Limb (tissue), 2 donors: ENCODE results near the gene BPTF.
"Not testable (repeated sequence)": the region's sequence is repeated elsewhere in the genome, so short reads cannot be mapped to it uniquely, and the experiment has no call there.

Experiments used
- DNase-seq, 2 donors: peaks; one replicate each; pipeline ENCODE4 v3.0.0-alpha.2; 2016; ENCODE audit errors: extremely low spot score in 2 of 2

Gene BPTF

DNA sequence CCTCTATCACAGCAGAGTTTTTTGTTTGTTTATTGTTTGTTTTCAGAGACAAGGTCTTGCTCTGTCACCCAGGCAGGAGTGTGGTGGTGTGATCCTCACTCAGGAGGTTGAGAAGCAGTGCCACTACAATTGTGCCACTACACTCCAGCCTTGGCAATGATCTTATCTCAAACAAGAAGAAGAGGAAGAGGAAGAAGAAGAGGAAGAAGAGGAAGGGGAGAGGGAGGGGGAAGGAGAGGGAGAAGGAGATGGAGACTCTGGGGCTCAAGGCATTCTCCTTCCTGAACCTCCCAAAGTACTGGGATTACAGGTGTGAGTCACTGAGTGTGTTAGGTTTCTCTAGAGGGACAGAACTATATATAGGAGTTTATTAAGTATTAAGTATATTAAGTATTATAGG, 188.1 kb downstream of the BPTF start:
- no peak for DNase-seq

DNA sequence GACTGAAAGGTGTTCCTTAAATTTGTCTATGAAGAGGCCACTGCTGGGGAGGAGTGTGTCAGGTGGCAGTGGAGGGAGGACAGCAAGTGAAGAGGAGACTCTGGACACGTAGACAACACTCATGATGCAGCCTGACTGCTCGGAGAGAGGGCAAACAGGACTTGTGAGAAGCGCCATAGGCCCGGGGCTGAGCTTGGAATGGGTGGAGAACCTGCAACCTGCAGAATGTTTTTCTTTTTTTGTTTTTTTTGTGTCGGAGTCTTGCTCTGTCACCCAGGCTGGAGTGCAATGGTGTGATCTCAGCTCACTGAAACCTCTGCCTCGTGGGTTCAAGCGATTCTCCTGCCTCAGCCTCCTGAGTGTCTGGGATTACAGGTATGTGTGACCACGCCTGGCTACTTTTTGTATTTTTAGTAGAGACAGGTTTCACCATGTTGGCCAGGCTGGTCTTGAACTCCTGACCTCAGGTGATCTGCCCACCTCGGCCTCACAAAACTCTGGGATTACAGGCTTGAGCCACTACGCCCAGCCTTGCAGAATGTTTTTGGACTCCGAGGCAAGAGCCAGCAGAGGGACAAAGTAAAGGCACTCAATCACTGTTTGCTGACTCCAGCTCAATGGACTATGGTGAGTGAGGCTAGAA, 189.9 kb downstream of the BPTF start:
- DNase-seq, result no peak

- no peak for DNase-seq
Measured at GRCh38 chr17:68016838-68017237, 191.5 kb downstream of the BPTF start.

DNA sequence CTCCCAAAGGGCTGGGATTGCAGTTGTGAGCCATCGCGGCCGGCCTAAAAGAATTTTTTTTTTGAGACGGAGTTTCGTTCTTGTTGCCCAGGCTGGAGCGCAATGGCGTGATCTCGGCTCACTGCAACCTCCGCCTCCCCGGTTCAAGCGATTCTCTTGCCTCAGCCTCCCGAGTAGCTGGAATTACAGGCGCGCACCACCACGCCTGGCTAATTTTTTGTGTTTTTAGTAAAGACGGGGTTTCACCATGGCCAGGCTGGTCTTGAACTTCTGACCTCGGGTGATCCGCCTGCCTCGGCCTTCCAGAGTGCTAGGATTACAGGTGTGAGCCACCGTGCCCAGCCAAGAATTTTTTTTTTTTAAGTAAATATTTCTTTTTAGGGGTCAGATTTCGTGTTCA, 193.2 kb downstream of the BPTF start:
- DNase-seq, result not testable (repeated sequence)

GRCh38 chr17:68019336-68019674, 194.0 kb downstream of the BPTF start:
- DNase-seq, result no peak

DNA sequence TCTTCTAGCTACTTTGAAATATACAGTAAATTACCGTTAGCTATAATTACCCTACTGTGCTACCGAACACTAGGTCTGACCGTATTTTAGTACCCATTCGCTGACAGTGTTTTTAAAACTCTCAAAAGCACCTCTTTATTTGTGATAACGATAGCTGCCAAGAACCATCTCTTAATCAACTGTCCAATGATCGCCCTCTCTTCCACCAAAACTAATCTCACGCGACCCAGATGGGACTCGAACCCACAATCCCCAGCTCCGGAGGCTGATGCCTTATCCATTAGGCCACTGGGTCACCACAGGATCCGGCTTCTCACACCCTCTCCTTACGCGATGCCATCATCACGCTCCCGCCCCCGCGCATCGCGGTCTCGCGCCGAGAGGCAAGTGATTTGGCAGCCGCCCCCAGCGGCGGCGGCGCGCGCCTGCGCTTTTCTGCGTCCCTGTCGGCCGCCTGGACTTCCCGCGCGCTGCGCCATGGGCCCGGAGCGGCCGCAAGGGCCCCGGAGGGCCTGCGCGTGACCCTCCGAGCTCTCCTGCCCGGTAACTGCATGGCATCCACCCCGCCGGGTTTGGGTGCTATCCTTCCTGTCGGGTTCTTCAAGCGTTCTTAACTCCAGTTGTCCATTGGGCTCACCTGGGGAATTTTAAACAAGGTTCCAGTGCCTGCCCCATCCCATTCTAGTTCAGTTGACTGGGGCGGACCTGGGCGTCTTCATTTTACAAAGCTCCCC, 194.5 kb downstream of the BPTF start:
- DNase-seq, result peak; percentile 93 to 99

DNA sequence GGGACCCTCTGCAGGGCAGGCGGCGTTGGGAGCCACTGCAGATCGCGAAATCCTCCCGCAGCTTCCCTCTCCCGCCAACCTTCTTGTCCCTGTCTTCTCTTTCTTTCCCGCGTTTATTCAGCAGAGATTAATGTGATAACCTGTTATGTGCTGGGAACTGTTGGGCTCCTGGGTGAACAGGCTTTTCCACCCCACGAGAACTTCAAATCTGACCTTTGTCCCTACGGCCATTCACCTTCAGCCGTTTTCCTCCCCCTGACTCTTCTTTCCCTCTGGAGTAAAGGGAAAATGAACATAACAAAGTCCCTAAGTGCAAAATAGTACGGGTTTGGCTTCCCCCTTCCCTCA, 195.1 kb downstream of the BPTF start:
- no peak for DNase-seq

DNA sequence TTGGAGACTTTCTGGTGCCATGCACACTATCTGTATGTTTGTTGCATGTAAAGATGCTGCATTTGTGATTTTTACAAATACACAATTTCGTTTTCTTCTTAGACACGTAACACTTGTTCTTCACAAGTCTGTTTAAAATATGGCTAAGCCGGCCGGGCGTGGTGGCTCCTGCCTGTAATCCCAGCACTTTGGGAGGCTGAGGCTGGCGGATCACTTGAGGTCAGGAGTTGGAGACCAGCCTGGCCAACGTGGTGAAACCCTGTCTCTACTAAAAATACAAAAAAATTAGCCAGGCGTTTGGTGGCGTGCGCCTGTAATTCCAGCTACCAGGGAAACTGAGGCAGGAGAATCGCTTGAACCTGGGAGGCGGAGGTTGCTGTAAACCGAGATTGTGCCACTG, 195.5 kb downstream of the BPTF start:
- DNase-seq, result not testable (repeated sequence)

DNA sequence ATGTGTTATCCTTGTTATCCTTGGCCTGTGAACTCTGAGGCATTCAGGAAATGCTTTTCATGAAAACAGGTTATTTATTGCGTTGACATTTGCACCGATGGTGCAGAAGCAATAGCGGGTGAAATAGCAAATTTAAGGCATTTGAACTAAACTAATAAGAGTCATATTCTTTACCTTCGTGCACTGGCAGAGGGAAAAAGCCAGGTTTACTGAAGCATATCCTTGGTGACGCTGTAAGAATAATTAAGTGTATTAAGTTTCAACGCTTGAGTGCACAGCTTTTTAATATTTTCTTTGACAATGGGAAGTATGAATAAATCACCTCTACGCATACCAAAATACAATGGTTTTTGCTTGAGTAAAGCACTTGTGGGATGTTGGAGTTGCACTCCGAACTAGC, 196.7 kb downstream of the BPTF start:
- no peak for DNase-seq

DNA sequence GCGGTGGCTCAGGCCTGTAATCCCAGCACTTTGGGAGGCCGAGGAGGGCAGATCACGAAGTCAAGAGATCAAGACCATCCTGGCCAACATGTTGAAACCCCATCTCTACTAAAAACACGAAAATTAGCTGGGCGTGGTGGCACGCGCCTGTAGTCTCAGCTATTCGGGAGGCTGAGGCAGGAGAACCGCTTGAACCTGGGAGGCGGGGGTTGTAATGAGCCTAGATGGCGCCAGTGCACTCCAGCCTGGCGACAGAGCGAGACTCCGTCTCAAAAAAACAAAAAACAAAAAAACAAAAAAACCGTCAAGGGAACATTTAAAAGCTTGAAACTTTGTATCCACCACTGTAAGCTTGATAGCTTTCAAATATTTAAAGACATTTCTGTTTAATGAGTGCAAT, 197.2 kb downstream of the BPTF start:
- DNase-seq, result not testable (repeated sequence)

DNA sequence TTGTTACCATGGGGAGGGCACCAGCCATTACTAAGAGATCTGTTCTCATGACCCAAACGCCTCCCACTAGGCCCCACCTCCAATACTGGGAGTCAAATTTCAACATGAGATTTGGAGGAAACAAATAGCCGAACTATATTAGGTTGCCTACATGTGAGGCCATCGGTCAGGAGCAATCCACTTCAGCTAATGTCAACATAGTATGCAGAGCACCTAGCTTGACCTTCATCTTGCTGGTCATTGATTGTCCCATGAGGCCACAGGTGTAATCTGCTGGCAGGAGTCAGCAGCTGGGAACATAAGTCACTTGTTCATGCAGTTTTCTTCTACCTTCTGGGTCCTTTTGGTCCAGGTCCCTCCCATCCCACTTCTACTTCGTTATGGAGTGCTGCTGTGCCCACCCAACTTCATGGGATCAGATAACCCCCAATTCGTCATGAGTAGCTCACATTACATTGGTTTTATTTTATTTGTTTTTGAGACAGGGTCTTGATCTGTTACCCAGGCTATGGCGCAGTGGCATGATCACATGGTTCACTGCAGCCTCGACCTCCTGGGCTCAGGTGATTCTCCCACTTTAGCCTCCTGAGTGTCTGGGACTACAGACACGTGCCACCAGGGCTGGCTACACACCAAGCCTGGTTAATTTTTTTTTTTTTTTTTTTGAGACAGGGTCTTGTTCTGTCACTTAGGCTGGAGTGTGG, 204.4 kb downstream of the BPTF start:
- DNase-seq, result no peak
